Measurements from ENCODE around the gene ADORA1.

GRCh38 chr1:203180611-203181330, 53.2 kb downstream of the ADORA1 start:
- TF ChIP-seq CTCF (tag by site-specific recombination; IDR thresholded peaks at IDR 0.05) (no peak), ZNF449 (tag by site-specific recombination; IDR thresholded peaks at IDR 0.05) (no peak), AEBP2 (tag by site-specific recombination; IDR thresholded peaks at IDR 0.05; ENCODE audit: borderline replicate concordance) (no peak), ZNF777 (tag by site-specific recombination; IDR thresholded peaks at IDR 0.05; ENCODE audit: borderline replicate concordance) (no peak), ZNF138 (tag by site-specific recombination; IDR thresholded peaks at IDR 0.05; ENCODE audit: borderline replicate concordance) (no peak), ZSCAN30 (tag by site-specific recombination; IDR thresholded peaks at IDR 0.05) (no peak), ZNF473 (tag by site-specific recombination; IDR thresholded peaks at IDR 0.05) (no peak), ZNF560 (tag by site-specific recombination; IDR thresholded peaks at IDR 0.05; ENCODE audit: borderline replicate concordance) (no peak), ZNF302 (tag by site-specific recombination; IDR thresholded peaks at IDR 0.05; ENCODE audit: low read depth) (no peak), ATF2 (tag by site-specific recombination; IDR thresholded peaks at IDR 0.05; ENCODE audit: low read depth) (no peak), ZNF747 (tag by site-specific recombination; IDR thresholded peaks at IDR 0.05) (no peak), ZNF155 (tag by site-specific recombination; IDR thresholded peaks at IDR 0.05) (no peak)

Measured in HEK293 (cell line).